ENCODE results near the gene DSCAM. TPM values are rescaled to one million over a fixed set of nuclear protein-coding genes. Genes with fewer than 3 reads are reported as not detected.

The DSCAM gene
- total and polyA plus RNA-seq, 2 donors (not counting 3 experiments of a cell fraction or from before 2014, with no cell fraction given) = not detected

DNA sequence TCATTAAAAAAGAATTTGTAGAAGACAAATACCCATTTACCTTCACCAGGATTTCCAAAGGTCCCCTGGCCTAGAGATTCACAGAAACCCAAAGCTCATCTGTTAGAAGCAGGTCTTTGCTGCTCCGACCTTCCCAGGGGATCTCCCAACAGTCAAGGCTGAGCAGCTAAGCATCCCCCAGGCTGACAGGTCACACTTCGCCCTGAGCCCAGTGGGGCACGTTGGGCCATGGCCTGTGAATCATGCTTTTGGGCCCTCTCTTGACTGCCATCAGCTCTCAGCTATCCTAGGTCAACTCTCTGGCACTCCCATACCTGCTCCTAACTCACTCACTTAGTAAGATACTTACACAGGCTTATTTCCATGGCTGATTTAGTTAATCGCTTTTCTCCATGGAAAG is 157.7 kb downstream of the DSCAM start:
- Histone ChIP-seq H3K9me3 (replicated peaks; ENCODE audit: control insufficient read depth, insufficient read depth, low read length) (peaks cover 19% of the 10 kb centered on the region), H2AFZ (ENCODE audit: low read depth, low read length) (no peak overlapping the region), H3K9me1 (replicated peaks; ENCODE audit: control insufficient read depth, extremely low read depth, insufficient read depth, low read length) (no peaks in the 10 kb centered on the region), H3K27me3 (ENCODE audit: control insufficient read depth in 2 of 2, insufficient read depth in 2 of 2, low read length in 2 of 2) (no peaks in the 10 kb centered on the region), H3K79me2 (ENCODE audit: control insufficient read depth, insufficient read depth, low read length) (no peaks in the 10 kb centered on the region), H3K27ac (ENCODE audit: insufficient read depth, low read depth, low read length) (no peak overlapping the region), H3K4me1 (ENCODE audit: control insufficient read depth, extremely low read depth, insufficient read depth, low read length) (no peaks in the 10 kb centered on the region), H3K4me2 (ENCODE audit: insufficient read depth, low read length) (no peak overlapping the region), H3K9ac (replicated peaks; ENCODE audit: extremely low read depth, insufficient read depth, low read length) (no peak overlapping the region), H3K36me3 (ENCODE audit: control insufficient read depth in 2 of 2, extremely low read depth in 1 of 2, insufficient read depth in 2 of 2, low read length in 2 of 2) (no peaks in the 10 kb centered on the region), H4K20me1 (replicated peaks; ENCODE audit: control insufficient read depth, extremely low read depth, insufficient read depth, low read length) (no peaks in the 10 kb centered on the region), H3K4me3 (replicated peaks in 1 of 3; ENCODE audit: insufficient read depth in 1 of 3, low read depth in 1 of 3, low read length in 3 of 3) (no peak overlapping the region)
- intact Hi-C loops (cut with micrococcal nuclease) = no loop called here
- DNase-seq (ENCODE audit: low read depth, low spot score) (no peak), FAIRE-seq (no peak)
- CTCF ChIA-PET = no interaction called here
- POLR2A ChIA-PET = no interaction called here
- TF ChIP-seq MYC (IDR thresholded peaks at IDR 0.05; ENCODE audit: low read depth, low read length) (no peak), EZH2 (IDR thresholded peaks at IDR 0.05; ENCODE audit: borderline replicate concordance, low read depth, low read length, severe bottlenecking) (no peak), POLR2AphosphoS5 (IDR thresholded peaks at IDR 0.05; ENCODE audit: insufficient read depth, low read depth, low read length) (no peak), POLR2A (IDR thresholded peaks at IDR 0.05; ENCODE audit: low read depth, low read length) (no peak), GATA2 (IDR thresholded peaks at IDR 0.05; ENCODE audit: insufficient read depth, insufficient read length, low read depth, low read length) (no peak), FOS (IDR thresholded peaks at IDR 0.05; ENCODE audit: borderline replicate concordance, insufficient read depth, low read length) (no peak), JUN (IDR thresholded peaks at IDR 0.05; ENCODE audit: borderline replicate concordance, insufficient read depth, insufficient read length, low read depth) (no peak)
- TF ChIP-seq, protein P1, sequence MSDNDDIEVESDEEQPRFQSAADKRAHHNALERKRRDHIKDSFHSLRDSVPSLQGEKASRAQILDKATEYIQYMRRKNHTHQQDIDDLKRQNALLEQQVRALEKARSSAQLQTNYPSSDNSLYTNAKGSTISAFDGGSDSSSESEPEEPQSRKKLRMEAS (IDR thresholded peaks at IDR 0.05; ENCODE audit: insufficient read depth, insufficient read length) = no peak
- TF ChIP-seq, protein P2, sequence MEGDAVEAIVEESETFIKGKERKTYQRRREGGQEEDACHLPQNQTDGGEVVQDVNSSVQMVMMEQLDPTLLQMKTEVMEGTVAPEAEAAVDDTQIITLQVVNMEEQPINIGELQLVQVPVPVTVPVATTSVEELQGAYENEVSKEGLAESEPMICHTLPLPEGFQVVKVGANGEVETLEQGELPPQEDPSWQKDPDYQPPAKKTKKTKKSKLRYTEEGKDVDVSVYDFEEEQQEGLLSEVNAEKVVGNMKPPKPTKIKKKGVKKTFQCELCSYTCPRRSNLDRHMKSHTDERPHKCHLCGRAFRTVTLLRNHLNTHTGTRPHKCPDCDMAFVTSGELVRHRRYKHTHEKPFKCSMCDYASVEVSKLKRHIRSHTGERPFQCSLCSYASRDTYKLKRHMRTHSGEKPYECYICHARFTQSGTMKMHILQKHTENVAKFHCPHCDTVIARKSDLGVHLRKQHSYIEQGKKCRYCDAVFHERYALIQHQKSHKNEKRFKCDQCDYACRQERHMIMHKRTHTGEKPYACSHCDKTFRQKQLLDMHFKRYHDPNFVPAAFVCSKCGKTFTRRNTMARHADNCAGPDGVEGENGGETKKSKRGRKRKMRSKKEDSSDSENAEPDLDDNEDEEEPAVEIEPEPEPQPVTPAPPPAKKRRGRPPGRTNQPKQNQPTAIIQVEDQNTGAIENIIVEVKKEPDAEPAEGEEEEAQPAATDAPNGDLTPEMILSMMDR (IDR thresholded peaks at IDR 0.05; ENCODE audit: extremely low read depth in 1 of 2, insufficient read depth in 1 of 2, low read depth in 1 of 2, low read length in 2 of 2) = no peak
- dilution Hi-C loops (cut with MboI; ENCODE audit: extremely low pct_ligation_motif_present, low sequenced_read_pairs) = no loop called here
- BruUV-seq (replicated peaks) = no TSS peak
